ENCODE results near the gene SLIT1.

The SLIT1 gene

GRCh38 chr10:97099868-97100267 is 85.9 kb downstream of the SLIT1 start:
- Histone ChIP-seq H3K36me3 (no peaks in the 10 kb centered on the region), H3K27me3 (peaks cover 0 to 67% of the 10 kb centered on the region in 2 donors), H3K9me3 (no peaks in the 10 kb centered on the region), H3K4me1 (peaks cover 0 to 12% (median 8%) of the 10 kb centered on the region in 4 donors), H3K27ac (no peak overlapping the region), H3K4me3 (no peak overlapping the region)
- DNase-seq = no peak
- intact Hi-C loops (cut with DNase I; ENCODE audit: low total_unique reads) = no loop called here
- no peak for TF ChIP-seq CTCF (IDR thresholded peaks at IDR 0.05)

GRCh38 chr10:97099089-97099488 is 86.7 kb downstream of the SLIT1 start:
- peaks cover 0 to 12% (median 8%) of the 10 kb centered on the region in 4 donors for H3K4me1 ChIP-seq
- intact Hi-C loops (cut with DNase I; ENCODE audit: low total_unique reads) = no loop called here
- TF ChIP-seq CTCF (IDR thresholded peaks at IDR 0.05) = no peak
- H3K36me3 ChIP-seq = no peaks in the 10 kb centered on the region
- H3K4me3 ChIP-seq = no peak overlapping the region
- DNase-seq = peak in 1 of 2 donors; percentile 59
- no peaks in the 10 kb centered on the region for H3K9me3 ChIP-seq
- peaks cover 0 to 68% of the 10 kb centered on the region in 2 donors for H3K27me3 ChIP-seq
- H3K27ac ChIP-seq = no peak overlapping the region

DNA sequence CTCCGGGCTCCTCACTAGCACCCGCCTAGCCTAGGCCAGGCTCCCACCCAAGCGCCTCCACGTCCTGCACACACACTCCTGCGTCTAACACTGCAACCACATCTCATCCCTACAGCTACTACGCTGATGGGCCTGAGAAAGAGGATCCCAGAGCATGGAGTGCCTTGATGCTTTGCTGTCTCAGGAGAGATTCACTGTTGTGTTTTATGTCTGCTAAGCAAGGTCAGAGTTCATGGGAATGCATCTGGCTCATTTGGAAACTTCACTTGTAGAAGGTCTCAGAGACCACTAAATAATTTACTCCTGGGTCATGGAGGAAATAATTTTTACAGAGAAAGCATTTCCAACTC is 88.7 kb downstream of the SLIT1 start:
- TF ChIP-seq CTCF (IDR thresholded peaks at IDR 0.05) = no peak
- intact Hi-C loops (cut with DNase I; ENCODE audit: low total_unique reads) = no loop called here
- no peak for DNase-seq
- peaks cover 0 to 60% of the 10 kb centered on the region in 2 donors for H3K27me3 ChIP-seq
- no peak overlapping the region for H3K27ac ChIP-seq
- no peaks in the 10 kb centered on the region for H3K36me3 ChIP-seq
- H3K9me3 ChIP-seq = no peaks in the 10 kb centered on the region
- H3K4me1 ChIP-seq = peaks cover 0 to 12% (median 8%) of the 10 kb centered on the region in 4 donors
- no peak overlapping the region for H3K4me3 ChIP-seq

DNA sequence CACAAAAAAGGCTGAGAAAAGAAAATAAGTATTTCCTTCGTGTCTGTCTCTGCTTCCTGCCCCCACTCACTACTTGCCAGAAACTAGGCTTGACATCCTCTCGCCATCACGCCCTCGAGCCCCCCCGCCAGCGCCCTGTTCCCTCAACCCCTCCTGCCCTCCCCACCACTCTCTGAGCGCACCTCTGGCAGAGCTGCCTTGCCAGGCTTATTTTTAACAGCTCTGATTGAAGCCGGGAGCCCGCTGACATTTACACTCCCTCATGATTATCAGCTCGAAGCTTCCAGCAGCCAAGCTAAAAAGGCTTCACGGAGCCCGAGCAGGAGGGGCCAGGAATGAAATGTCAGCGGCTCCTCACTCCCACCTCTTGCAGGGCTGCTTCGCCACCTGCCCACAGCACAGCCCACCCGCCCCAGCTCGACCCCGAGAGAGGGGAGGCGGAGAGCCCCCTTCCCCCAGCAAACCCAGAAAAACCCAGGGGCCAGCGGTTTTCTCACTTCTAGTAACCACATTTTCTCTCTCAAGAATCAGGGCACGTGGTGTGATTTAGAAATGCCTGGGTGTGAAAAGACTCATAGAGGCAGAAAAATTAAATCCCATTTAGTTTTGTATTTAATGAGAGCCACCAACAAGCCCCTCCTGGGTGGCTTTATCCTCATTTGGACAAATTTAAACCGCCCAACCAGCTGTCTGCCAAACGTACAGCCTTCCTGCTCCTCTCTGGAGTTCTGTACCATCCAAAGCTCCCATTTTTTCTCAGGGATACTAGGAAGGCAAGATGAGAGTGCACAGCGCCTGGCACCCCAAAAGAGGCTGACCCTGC is 89.3 kb downstream of the SLIT1 start:
- Histone ChIP-seq H3K4me3 (no peak overlapping the region), H3K36me3 (no peaks in the 10 kb centered on the region), H3K9me3 (no peaks in the 10 kb centered on the region), H3K27ac (no peak overlapping the region), H3K27me3 (peaks cover 0 to 64% of the 10 kb centered on the region in 2 donors), H3K4me1 (peaks cover 0 to 12% (median 8%) of the 10 kb centered on the region in 4 donors)
- DNase-seq = no peak
- intact Hi-C loops (cut with DNase I; ENCODE audit: low total_unique reads) = no loop called here
- no peak for TF ChIP-seq CTCF (IDR thresholded peaks at IDR 0.05)

- no peak for DNase-seq
- no peak for TF ChIP-seq CTCF (IDR thresholded peaks at IDR 0.05)
- Histone ChIP-seq H3K4me1 (peaks cover 0 to 12% (median 8%) of the 10 kb centered on the region in 4 donors), H3K36me3 (no peaks in the 10 kb centered on the region), H3K4me3 (no peak overlapping the region), H3K9me3 (no peaks in the 10 kb centered on the region), H3K27ac (no peak overlapping the region), H3K27me3 (peaks cover 0 to 60% of the 10 kb centered on the region in 2 donors)
- intact Hi-C loops (cut with DNase I; ENCODE audit: low total_unique reads) = no loop called here
Observed at GRCh38 chr10:97095701-97096260, 90.0 kb downstream of the SLIT1 start.
